Measurements from ENCODE around the gene RIMS4.

DNA sequence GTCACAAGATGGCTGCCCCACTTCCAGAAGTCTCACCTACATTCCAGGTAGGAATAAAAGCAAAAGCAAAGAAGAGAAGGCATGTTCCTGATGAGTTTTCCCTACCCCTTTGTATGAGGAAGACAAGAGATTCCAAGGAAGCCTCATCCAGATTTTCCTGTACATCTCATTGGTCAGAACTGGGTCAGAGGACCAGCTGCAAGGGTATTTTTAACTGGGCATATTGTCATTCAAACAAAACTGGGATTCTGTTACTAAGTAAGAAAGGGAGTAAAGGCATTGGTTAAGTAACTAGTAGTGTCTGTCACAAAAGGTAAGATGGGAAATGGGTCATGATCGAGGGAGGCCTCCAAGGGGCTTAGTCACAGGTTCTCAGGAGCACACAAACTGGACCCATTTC is 28.2 kb upstream of the RIMS4 start:
- TF ChIP-seq CTCF (IDR thresholded peaks at IDR 0.05; ENCODE audit: low read depth, low read length) (no peak), EZH2phosphoT487 (IDR thresholded peaks at IDR 0.05; ENCODE audit: low read depth) (no peak)

Measured in OCI-LY3 (cell line).